SHP77 treated with DMSO at 0.1 percent for 48 hours (cell line): ENCODE results near the gene CRYGN.
A peak's percentile ranks its signal among the peaks of the same experiment; 100 is the strongest.

Source experiments
- DNase-seq: peaks from one replicate; lab custom pipeline; 2025; lab: John Stamatoyannopoulos, UW

Gene CRYGN

GRCh38 chr7:151459726-151460473, 20.0 kb upstream of the CRYGN start:
- DNase-seq, result no peak

GRCh38 chr7:151457534-151457933, 17.6 kb upstream of the CRYGN start:
- DNase-seq, result no peak

GRCh38 chr7:151456782-151457181, 16.8 kb upstream of the CRYGN start:
- DNase-seq, result no peak

- no peak for DNase-seq
These were observed 16.3 kb upstream of the CRYGN start for GRCh38 chr7:151456276-151456675.

- DNase-seq, result no peak
These were observed 15.7 kb upstream of the CRYGN start for GRCh38 chr7:151455690-151456089.

- no peak for DNase-seq
These were observed 15.1 kb upstream of the CRYGN start for GRCh38 chr7:151454932-151455530.

- no peak for DNase-seq
These were observed 14.4 kb upstream of the CRYGN start for GRCh38 chr7:151454305-151454704.

GRCh38 chr7:151453326-151453791, 13.4 kb upstream of the CRYGN start:
- DNase-seq, result no peak

GRCh38 chr7:151452680-151453325, 12.9 kb upstream of the CRYGN start:
- DNase-seq, result no peak

- no peak for DNase-seq
These were observed 12.0 kb upstream of the CRYGN start for GRCh38 chr7:151451626-151452571.

- DNase-seq, result no peak
These were observed 11.2 kb upstream of the CRYGN start for GRCh38 chr7:151451156-151451555.

- DNase-seq, result no peak
These were observed 10.0 kb upstream of the CRYGN start for GRCh38 chr7:151449990-151450389.

- DNase-seq, result peak; percentile 12
These were observed 8.6 kb upstream of the CRYGN start for GRCh38 chr7:151448261-151449252.

GRCh38 chr7:151447901-151448260, 7.9 kb upstream of the CRYGN start:
- DNase-seq, result no peak

- DNase-seq, result no peak
These were observed 7.4 kb upstream of the CRYGN start for GRCh38 chr7:151447312-151447711.

- no peak for DNase-seq
These were observed 6.5 kb upstream of the CRYGN start for GRCh38 chr7:151446412-151446811.

- no peak for DNase-seq
These were observed 4.7 kb upstream of the CRYGN start for GRCh38 chr7:151444632-151445031.

GRCh38 chr7:151442776-151443496, 3.0 kb upstream of the CRYGN start:
- no peak for DNase-seq

GRCh38 chr7:151440799-151441445, 981 bp upstream of the CRYGN start:
- DNase-seq, result no peak
